HL-60/S4 treated with retinoic acid at 250 ng/mL for 4 days and 3 days (cell line): Measurements from ENCODE around the gene CDCP2.

Experiments used
- in situ Hi-C: fragments of 300-500 bp; cut with MboI; formaldehyde crosslinking; loops from 2 replicates; pipeline ENCODE4 v1.7.0; 2022; ENCODE audit warnings: low sequenced_read_pairs

The CDCP2 gene

GRCh38 chr1:54152696-54153095 is at the start of gene CDCP2:
CDCP2 (minus strand) TSS chr1:54153000; CDS start chr1:54152922, 78 bp downstream.
- in situ Hi-C loops, result no loop called here

GRCh38 chr1:54200519-54200997 is 47.8 kb upstream of the CDCP2 start:
- in situ Hi-C loops, result no loop called here

GRCh38 chr1:54199765-54200518 is 47.1 kb upstream of the CDCP2 start, which contains the start of the genes CYB5RL and MRPL37:
CYB5RL (minus strand) TSS chr1:54200030; CDS start chr1:54195616, 4,414 bp downstream.
MRPL37 (plus strand) TSS chr1:54200167; CDS start chr1:54200244, 77 bp downstream.
- in situ Hi-C loops, result no loop called here

- in situ Hi-C loops, result no loop called here
Observed at GRCh38 chr1:54199151-54199764, 46.5 kb upstream of the CDCP2 start.

GRCh38 chr1:54193453-54193852 is 40.7 kb upstream of the CDCP2 start:
- in situ Hi-C loops, result no loop called here

- in situ Hi-C loops, result no loop called here
Observed at GRCh38 chr1:54191525-54191924, 38.7 kb upstream of the CDCP2 start.

GRCh38 chr1:54190526-54190925 is 37.7 kb upstream of the CDCP2 start:
- in situ Hi-C loops, result no loop called here

GRCh38 chr1:54188291-54188690 is 35.5 kb upstream of the CDCP2 start:
- in situ Hi-C loops, result no loop called here

- in situ Hi-C loops, result no loop called here
Observed at GRCh38 chr1:54186056-54186455, 33.3 kb upstream of the CDCP2 start.

GRCh38 chr1:54180701-54181360 is 28.0 kb upstream of the CDCP2 start:
- in situ Hi-C loops, result no loop called here

- in situ Hi-C loops, result no loop called here
Observed at GRCh38 chr1:54178296-54179070, 25.7 kb upstream of the CDCP2 start.

GRCh38 chr1:54177726-54178125 is 24.9 kb upstream of the CDCP2 start:
- in situ Hi-C loops, result no loop called here

GRCh38 chr1:54176621-54177327 is 24.0 kb upstream of the CDCP2 start:
- in situ Hi-C loops, result no loop called here

- in situ Hi-C loops, result no loop called here
Observed at GRCh38 chr1:54174106-54174505, 21.3 kb upstream of the CDCP2 start.

GRCh38 chr1:54173681-54174080 is 20.9 kb upstream of the CDCP2 start:
- in situ Hi-C loops, result no loop called here

GRCh38 chr1:54172614-54173599 is 20.1 kb upstream of the CDCP2 start:
- in situ Hi-C loops, result no loop called here

- in situ Hi-C loops, result no loop called here
Observed at GRCh38 chr1:54171606-54172005, 18.8 kb upstream of the CDCP2 start.

- in situ Hi-C loops, result no loop called here
Observed at GRCh38 chr1:54171016-54171415, 18.2 kb upstream of the CDCP2 start.

GRCh38 chr1:54169068-54169467 is 16.3 kb upstream of the CDCP2 start:
- in situ Hi-C loops, result no loop called here
